T-helper 2 cell treated with Interferon-gamma antibody and Interleukin-4, amounts not matched to agents 5 μg/mL and 100 μg/mL, for 36 hours (primary cell): ENCODE results near the gene ANKRD11.

ENCODE experiments used
- DNase-seq: peaks from one replicate; pipeline ENCODE4 v3.0.0; 2021; ENCODE audit warnings: low spot score
- H3K27ac Mint-ChIP-seq: one replicate; pipeline ENCODE4 v1.8.0; 2021; ENCODE audit warnings: mild to moderate bottlenecking, mixed read lengths
- H3K27me3 Mint-ChIP-seq: one replicate; pipeline ENCODE4 v1.8.0; 2021; ENCODE audit warnings: low read depth, mixed read lengths
- H3K36me3 Mint-ChIP-seq: one replicate; pipeline ENCODE4 v1.8.0; 2021; ENCODE audit warnings: low read depth, mixed read lengths
- H3K4me1 Mint-ChIP-seq: one replicate; pipeline ENCODE4 v1.8.0; 2021; ENCODE audit warnings: low read depth, mixed read lengths
- H3K4me3 Mint-ChIP-seq: one replicate; pipeline ENCODE4 v1.8.0; 2022; ENCODE audit warnings: mild to moderate bottlenecking, moderate library complexity, mixed read lengths
- H3K9me3 Mint-ChIP-seq: one replicate; pipeline ENCODE4 v1.8.0; 2021; ENCODE audit warnings: mixed read lengths

The ANKRD11 gene

DNA sequence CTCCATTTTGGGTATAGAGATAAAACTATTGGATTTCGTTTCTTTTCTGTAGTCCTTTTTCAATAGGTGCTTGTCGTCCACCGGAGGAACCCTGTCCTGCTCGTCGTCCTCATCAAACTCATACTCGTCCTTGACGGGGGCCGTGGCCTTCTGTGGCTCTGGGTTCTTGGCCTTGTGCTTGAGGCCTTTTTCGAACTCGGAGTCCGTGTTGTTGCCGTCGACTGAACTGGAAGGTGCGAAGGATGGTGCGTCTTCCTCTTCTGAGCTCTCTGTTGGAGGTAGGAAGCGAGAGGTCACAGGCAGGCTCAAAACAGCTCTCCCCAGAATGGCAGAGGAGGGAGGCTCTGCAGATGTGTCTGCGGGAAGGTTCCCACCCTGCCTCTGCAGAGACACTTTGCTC lies 205.0 kb downstream of the ANKRD11 start:
- H3K4me1 Mint-ChIP-seq: peaks cover 3% of the 10 kb centered on the region
- H3K27ac Mint-ChIP-seq: no peak overlapping the region
- peaks cover 15% of the 10 kb centered on the region for H3K36me3 Mint-ChIP-seq
- no peaks in the 10 kb centered on the region for H3K27me3 Mint-ChIP-seq
- DNase-seq: no peak
- no peaks in the 10 kb centered on the region for H3K9me3 Mint-ChIP-seq
- H3K4me3 Mint-ChIP-seq: no peak overlapping the region

GRCh38 chr16:89283449-89283848 lies 206.9 kb downstream of the ANKRD11 start:
- DNase-seq: no peak
- H3K36me3 Mint-ChIP-seq: peaks cover 12% of the 10 kb centered on the region
- H3K27ac Mint-ChIP-seq: no peak overlapping the region
- no peak overlapping the region for H3K4me3 Mint-ChIP-seq
- no peaks in the 10 kb centered on the region for H3K4me1 Mint-ChIP-seq
- H3K27me3 Mint-ChIP-seq: no peaks in the 10 kb centered on the region
- H3K9me3 Mint-ChIP-seq: no peaks in the 10 kb centered on the region

DNA sequence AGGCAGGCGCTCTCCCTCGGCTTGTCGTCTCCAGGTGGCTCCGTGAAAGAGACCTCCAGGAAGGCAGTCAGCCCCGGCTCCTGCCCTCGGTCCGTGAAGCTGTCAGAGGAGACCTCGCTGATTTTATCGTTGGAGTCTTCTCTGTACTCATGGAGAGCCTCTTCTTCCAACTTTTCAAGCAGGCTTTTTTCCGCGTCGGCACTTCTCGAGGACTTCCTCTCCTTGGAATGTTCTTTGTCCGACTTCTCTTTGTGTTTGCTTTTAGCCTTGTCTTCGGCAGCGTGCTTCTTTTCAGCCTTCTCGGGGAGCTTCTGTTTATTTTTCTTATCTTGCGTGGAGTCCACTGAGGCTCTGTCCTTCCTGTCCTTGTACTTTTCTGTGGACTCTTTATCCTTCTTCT lies 207.8 kb downstream of the ANKRD11 start:
- H3K4me3 Mint-ChIP-seq: no peak overlapping the region
- no peak for DNase-seq
- no peaks in the 10 kb centered on the region for H3K9me3 Mint-ChIP-seq
- no peak overlapping the region for H3K27ac Mint-ChIP-seq
- H3K27me3 Mint-ChIP-seq: no peaks in the 10 kb centered on the region
- H3K4me1 Mint-ChIP-seq: no peaks in the 10 kb centered on the region
- peaks cover 10% of the 10 kb centered on the region for H3K36me3 Mint-ChIP-seq

GRCh38 chr16:89281829-89282228 lies 208.5 kb downstream of the ANKRD11 start:
- H3K9me3 Mint-ChIP-seq: no peaks in the 10 kb centered on the region
- no peak overlapping the region for H3K27ac Mint-ChIP-seq
- DNase-seq: no peak
- H3K4me1 Mint-ChIP-seq: no peaks in the 10 kb centered on the region
- peaks cover 10% of the 10 kb centered on the region for H3K36me3 Mint-ChIP-seq
- no peak overlapping the region for H3K4me3 Mint-ChIP-seq
- no peaks in the 10 kb centered on the region for H3K27me3 Mint-ChIP-seq

DNA sequence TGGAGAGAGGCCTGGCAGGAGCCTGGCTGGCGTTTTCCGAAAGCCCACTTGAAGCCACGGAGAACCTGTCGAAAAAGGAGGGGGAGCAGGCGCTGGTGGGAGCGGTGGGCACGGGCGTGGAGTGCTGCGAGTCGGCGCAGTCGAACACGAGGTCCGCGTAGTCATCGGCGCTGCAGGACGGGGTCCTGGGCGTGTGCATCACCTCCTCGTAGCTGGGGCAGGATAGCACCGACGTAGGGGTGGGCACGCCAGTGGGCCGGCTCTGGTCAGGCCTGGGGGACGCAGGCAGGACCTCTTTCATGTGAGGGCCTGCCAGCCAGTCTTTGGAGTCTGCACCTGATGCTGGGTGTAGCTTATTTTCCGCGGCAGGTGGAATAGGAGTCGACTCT lies 209.2 kb downstream of the ANKRD11 start:
- no peaks in the 10 kb centered on the region for H3K27me3 Mint-ChIP-seq
- H3K4me3 Mint-ChIP-seq: no peak overlapping the region
- H3K36me3 Mint-ChIP-seq: peaks cover 9% of the 10 kb centered on the region
- no peaks in the 10 kb centered on the region for H3K4me1 Mint-ChIP-seq
- no peak overlapping the region for H3K27ac Mint-ChIP-seq
- DNase-seq: no peak
- no peaks in the 10 kb centered on the region for H3K9me3 Mint-ChIP-seq

DNA sequence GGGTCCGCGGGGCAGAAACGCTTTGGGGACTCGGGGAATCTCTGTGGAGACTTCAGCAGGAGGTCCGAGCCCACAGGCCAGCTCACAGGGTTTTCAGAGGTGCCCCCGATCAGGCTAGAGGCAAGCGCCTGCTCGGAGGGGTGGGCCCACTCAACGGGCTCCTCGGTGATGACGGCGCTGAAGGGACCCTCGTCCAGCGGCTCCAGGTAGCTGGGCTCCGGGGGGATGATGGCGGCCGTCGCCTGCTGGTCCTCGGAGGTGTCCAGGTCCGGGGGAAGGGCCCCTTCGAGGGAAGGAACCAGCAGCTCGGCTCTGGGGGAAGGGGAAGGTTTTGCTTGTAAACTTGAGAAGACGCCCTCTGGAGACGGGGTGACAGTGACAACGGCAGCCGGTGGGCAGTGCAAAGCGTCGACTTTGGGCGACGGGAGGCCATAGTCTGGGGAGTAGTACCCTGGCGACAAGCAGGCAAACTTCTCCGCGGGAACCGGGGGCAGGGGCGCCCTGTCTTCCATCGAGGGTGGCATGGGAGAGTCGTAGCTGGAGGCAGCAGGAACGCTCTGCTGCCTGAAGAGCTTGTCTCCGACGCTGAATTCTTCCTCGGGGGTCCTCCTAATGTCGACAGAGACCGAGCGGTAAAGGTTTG lies 209.7 kb downstream of the ANKRD11 start:
- no peak for DNase-seq
- Mint-ChIP-seq H3K4me1 (no peaks in the 10 kb centered on the region), H3K4me3 (no peak overlapping the region), H3K36me3 (peaks cover 13% of the 10 kb centered on the region), H3K27ac (no peak overlapping the region), H3K27me3 (no peaks in the 10 kb centered on the region), H3K9me3 (no peaks in the 10 kb centered on the region)

DNA sequence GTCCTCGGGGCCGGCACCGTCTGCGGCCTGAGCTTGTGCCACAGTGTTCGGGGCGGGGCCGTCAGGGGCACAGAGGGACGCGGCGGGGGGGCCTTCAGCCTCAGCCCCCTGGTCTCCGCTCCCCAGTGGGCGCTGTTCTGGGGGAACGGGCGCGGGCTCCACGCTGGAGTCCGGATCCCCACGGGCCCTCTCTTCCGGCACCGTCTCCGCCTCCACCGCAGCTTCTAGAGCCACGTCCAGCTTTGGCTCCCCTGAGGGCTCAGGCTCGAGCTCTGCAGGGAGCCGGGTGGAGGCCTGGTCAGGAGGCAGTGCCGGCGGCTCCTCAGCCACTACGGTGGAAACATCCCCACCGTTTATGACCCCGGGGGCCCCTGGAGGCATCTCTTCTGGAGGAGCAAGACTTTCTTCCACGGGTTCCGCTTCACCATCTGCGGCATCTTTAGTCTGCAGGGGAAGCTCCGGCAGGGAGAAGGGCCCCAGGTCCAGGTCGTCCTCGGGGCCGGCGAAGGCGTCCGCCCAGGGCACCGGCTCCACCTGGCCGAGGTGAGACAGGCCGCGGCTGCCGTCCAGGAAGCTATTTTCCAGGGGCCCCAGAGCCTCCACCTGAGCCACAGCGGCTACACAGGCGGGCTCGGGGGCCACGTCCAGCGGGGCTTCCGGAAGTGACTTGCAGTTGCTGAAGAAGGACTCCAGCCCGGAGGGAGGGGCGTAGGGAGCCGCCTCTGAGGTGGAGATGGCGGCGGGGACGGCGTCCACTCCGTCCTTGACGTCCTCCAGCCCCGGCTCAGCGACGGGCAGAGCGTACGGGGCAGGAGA lies 210.5 kb downstream of the ANKRD11 start:
- DNase-seq: no peak
- Mint-ChIP-seq H3K27me3 (no peaks in the 10 kb centered on the region), H3K36me3 (peaks cover 18% of the 10 kb centered on the region), H3K27ac (no peak overlapping the region), H3K9me3 (no peaks in the 10 kb centered on the region), H3K4me1 (no peaks in the 10 kb centered on the region), H3K4me3 (no peak overlapping the region)

GRCh38 chr16:89278441-89279240 lies 211.7 kb downstream of the ANKRD11 start:
- Mint-ChIP-seq H3K9me3 (no peaks in the 10 kb centered on the region), H3K36me3 (peaks cover 25% of the 10 kb centered on the region), H3K4me1 (no peaks in the 10 kb centered on the region), H3K27me3 (no peaks in the 10 kb centered on the region), H3K27ac (no peak overlapping the region), H3K4me3 (no peak overlapping the region)
- DNase-seq: no peak

DNA sequence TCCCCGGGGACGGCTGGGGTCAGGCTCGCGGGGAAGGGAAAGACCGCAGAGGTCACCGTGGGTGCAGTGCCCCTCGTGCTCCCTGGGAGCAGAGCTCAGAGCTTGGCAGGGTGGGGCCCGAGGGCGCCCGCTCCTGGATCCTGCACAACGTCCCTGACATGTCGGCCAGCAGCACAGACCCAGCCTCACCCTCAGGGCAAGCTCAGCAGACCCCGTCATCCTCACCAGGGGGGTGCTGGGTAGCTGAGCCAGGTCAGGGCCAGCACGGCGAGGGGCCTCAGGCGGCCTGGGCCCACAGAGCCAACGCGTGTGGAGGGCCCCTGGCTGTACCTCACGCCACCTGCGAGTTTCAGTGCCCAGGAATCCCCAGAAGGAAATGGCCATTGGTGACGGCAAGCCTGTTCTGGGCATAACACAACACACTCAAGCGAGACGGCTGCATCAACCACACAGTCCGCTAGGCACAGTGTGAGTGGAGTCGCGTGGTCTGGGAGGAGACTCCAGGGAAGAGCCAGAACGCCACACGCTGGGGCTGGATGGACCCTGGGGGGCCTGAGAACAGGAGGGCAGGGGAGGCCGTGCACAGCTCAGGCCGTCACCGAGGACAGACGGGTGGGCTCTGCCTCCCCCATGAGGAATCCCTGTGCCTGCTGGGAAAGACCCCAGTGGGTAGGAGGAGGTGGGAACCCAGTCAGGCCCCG lies 212.6 kb downstream of the ANKRD11 start:
- no peaks in the 10 kb centered on the region for H3K9me3 Mint-ChIP-seq
- DNase-seq: no peak
- H3K27ac Mint-ChIP-seq: no peak overlapping the region
- no peaks in the 10 kb centered on the region for H3K27me3 Mint-ChIP-seq
- H3K4me1 Mint-ChIP-seq: no peaks in the 10 kb centered on the region
- H3K4me3 Mint-ChIP-seq: no peak overlapping the region
- H3K36me3 Mint-ChIP-seq: peaks cover 34% of the 10 kb centered on the region

GRCh38 chr16:89277049-89277448 lies 213.3 kb downstream of the ANKRD11 start:
- no peak for DNase-seq
- no peaks in the 10 kb centered on the region for H3K27me3 Mint-ChIP-seq
- H3K27ac Mint-ChIP-seq: no peak overlapping the region
- H3K4me3 Mint-ChIP-seq: no peak overlapping the region
- H3K9me3 Mint-ChIP-seq: no peaks in the 10 kb centered on the region
- H3K36me3 Mint-ChIP-seq: peaks cover 38% of the 10 kb centered on the region
- H3K4me1 Mint-ChIP-seq: no peaks in the 10 kb centered on the region

GRCh38 chr16:89275837-89276720 lies 214.3 kb downstream of the ANKRD11 start:
- Mint-ChIP-seq H3K27me3 (no peaks in the 10 kb centered on the region), H3K9me3 (no peaks in the 10 kb centered on the region), H3K4me1 (no peaks in the 10 kb centered on the region), H3K36me3 (peaks cover 43% of the 10 kb centered on the region), H3K4me3 (no peak overlapping the region), H3K27ac (no peak overlapping the region)
- DNase-seq: no peak

DNA sequence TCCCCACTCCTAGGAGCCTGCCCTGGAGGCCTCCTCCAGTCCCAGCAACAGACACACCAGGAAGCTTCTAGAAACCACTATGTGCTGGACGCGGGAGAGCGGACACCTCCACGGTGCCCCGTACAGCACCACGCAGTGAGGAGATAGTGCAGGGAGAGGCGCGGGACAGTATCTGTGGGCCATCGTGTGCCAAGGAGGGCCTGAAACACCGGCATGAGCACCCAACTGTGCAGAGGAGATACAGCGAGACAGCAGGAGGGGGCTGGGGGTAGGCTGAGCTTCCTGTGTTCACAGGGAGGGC lies 215.1 kb downstream of the ANKRD11 start:
- DNase-seq: no peak
- Mint-ChIP-seq H3K4me1 (no peaks in the 10 kb centered on the region), H3K9me3 (no peaks in the 10 kb centered on the region), H3K27ac (no peak overlapping the region), H3K27me3 (no peaks in the 10 kb centered on the region), H3K4me3 (no peak overlapping the region), H3K36me3 (peaks cover 45% of the 10 kb centered on the region)

- DNase-seq: no peak
- H3K27ac Mint-ChIP-seq: no peak overlapping the region
Measured at GRCh38 chr16:89274561-89275283, 215.6 kb downstream of the ANKRD11 start.

More at GRCh38 chr16:89274561-89275283, 215.6 kb downstream of the ANKRD11 start:
- Mint-ChIP-seq H3K36me3 (peaks cover 45% of the 10 kb centered on the region), H3K27me3 (no peaks in the 10 kb centered on the region), H3K9me3 (no peaks in the 10 kb centered on the region), H3K4me3 (no peak overlapping the region), H3K4me1 (no peaks in the 10 kb centered on the region)
